Gastroesophageal sphincter (tissue), 4 donors: ENCODE measurements around the gene PDE2A. TPM values are rescaled to one million over a fixed set of nuclear protein-coding genes. Genes with fewer than 3 reads are reported as not detected.
A peak's percentile ranks its signal among the peaks of the same experiment; 100 is the strongest.

Experiments
- ATAC-seq: fragments of 150-250 bp; one replicate; pipeline ENCODE4 v1.9.1; 2016; ENCODE audit warnings: mild to moderate bottlenecking, moderate library complexity
- H3K27ac ChIP-seq, 4 donors: fragments of 200-600 bp; sonication (generic) in 3 of 4; 1 replicate in 3 of 4; 2 replicates in 1 of 4; pipeline ENCODE4 v1.5.1; 2016 to 2019
- H3K27me3 ChIP-seq: fragments of 200-600 bp; sonication (generic); one replicate; pipeline ENCODE4 v1.5.1; 2019
- H3K36me3 ChIP-seq, 2 donors: fragments of 200-600 bp; sonication (generic); one replicate each; pipeline ENCODE4 v1.5.1; 2019; ENCODE audit warnings: control low read depth in 1 of 2
- H3K4me1 ChIP-seq, 3 donors: fragments of 200-600 bp; sonication (generic); 1 replicate in 2 of 3; 2 replicates in 1 of 3; pipeline ENCODE4 v1.5.1; 2016 to 2019; ENCODE audit warnings: control low read depth in 2 of 3
- H3K4me3 ChIP-seq, 2 donors: fragments of 200-600 bp; sonication (generic); one replicate each; pipeline ENCODE4 v1.5.1; 2019; ENCODE audit warnings: mild to moderate bottlenecking in 1 of 2, moderate library complexity in 1 of 2
- H3K9me3 ChIP-seq, 3 donors: fragments of 200-600 bp; sonication (generic); one replicate each; pipeline ENCODE4 v1.5.1; 2017 to 2019; ENCODE audit warnings: control low read depth in 2 of 3
- CTCF ChIP-seq, 4 experiments: fragments of 200-600 bp in 2 of 4; fragments of 450-650 bp in 2 of 4; sonication (generic) in 1 of 4; IDR thresholded peaks; one replicate each; pipeline ENCODE4 v1.5.1; 2017 to 2019; ENCODE audit warnings: antibody characterized with exemption in 4 of 4, mild to moderate bottlenecking in 2 of 4, moderate library complexity in 2 of 4
- EP300 ChIP-seq: sonication (generic); formaldehyde crosslinking; IDR thresholded peaks from one replicate; pipeline ENCODE4 v1.6.1; 2017; ENCODE audit warnings: antibody characterized with exemption, mild to moderate bottlenecking
- POLR2A ChIP-seq, 2 donors: fragments of 450-650 bp; IDR thresholded peaks; one replicate each; pipeline ENCODE4 v1.6.1; 2017; ENCODE audit warnings: antibody characterized with exemption in 2 of 2, mild to moderate bottlenecking in 2 of 2, moderate library complexity in 1 of 2
- POLR2AphosphoS5 ChIP-seq: sonication (generic); formaldehyde crosslinking; IDR thresholded peaks from one replicate; pipeline ENCODE4 v1.6.1; 2017; ENCODE audit warnings: antibody characterized with exemption
- WGBS, 2 donors: methylation state at CpG; one replicate each; pipeline ENCODE4 v1.1.5; 2018; ENCODE audit warnings: low coverage in 1 of 2; 5-methylcytosine and 5-hydroxymethylcytosine counted together
- total RNA-seq, 4 donors: library from RNA; depleted of rRNA; stranded (reverse); fragments of >200 nt; gene quantifications; one replicate each; pipeline ENCODE4 v1.1.0, GENCODE V29; 2016

PDE2A gene
- total RNA-seq, 4 donors from 2014 or later: 31.6 to 54.2 (median 35.4) TPM

DNA sequence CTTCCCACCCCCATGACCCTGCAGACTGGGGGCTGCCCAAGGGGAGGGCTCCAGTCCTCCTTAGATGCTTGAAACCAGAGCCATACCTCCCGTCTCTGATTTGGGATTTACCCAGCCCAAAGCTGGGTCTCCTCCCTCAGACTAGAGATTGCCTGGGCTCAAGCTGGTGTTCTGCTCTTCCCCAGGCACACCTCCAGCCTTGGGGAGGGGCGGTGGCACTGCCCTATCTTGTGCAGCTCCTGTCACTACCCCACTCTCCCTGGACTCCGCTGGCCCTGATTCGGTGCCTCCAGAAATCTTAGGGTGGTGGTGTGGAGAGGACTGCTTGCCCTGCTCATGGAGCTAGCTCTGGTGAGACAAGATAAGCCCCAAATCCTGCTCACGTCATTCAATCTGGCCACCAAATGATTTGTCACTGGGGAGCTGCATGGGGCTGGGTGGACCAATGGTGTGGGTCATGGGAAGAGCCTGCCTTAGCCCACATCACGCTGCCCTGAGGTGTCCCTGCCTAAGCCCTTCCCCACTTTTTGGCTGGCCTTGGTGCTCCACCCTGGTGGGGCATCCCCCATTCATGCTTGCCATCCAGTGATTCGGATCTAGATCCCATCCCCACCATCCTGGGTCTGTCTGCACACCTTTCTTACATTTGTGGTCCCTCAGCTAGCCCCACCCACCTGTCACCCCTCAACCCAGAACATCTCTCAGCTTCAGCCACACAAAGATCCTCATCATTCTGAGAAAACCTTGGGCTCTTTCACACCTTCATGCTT, 87.7 kb downstream of the PDE2A start:
- 82 to 100% methylated on average over 1 to 3 of the region's 7 CpGs for WGBS, 2 donors
- Histone ChIP-seq H3K9me3 (no peaks in the 10 kb centered on the region), H3K27ac (no peak overlapping the region), H3K36me3 (peaks cover 0 to 58% of the 10 kb centered on the region in 2 donors), H3K4me3 (no peak overlapping the region), H3K27me3 (peaks cover 44% of the 10 kb centered on the region), H3K4me1 (peaks cover 0 to 33% (median 9%) of the 10 kb centered on the region in 3 donors)
- no peak for ATAC-seq
- TF ChIP-seq POLR2A (IDR thresholded peaks at IDR 0.05): no peak
- no peak for TF ChIP-seq CTCF (IDR thresholded peaks at IDR 0.05)
- no peak for TF ChIP-seq POLR2AphosphoS5

GRCh38 chr11:72585762-72586311, 88.4 kb downstream of the PDE2A start:
- no peak overlapping the region for H3K4me3 ChIP-seq
- peak in 3 of 4 experiments; percentile 91 to 96 (median 95) for TF ChIP-seq CTCF (IDR thresholded peaks at IDR 0.05)
- no peak for TF ChIP-seq EP300
- no peak for TF ChIP-seq POLR2A (IDR thresholded peaks at IDR 0.05)
- no peak for TF ChIP-seq POLR2AphosphoS5
- no peaks in the 10 kb centered on the region for H3K9me3 ChIP-seq
- ATAC-seq: peak; percentile 57
- peaks cover 0 to 33% (median 9%) of the 10 kb centered on the region in 3 donors for H3K4me1 ChIP-seq
- 7 to 17% methylated on average over 3 to 8 of the region's 15 CpGs for WGBS, 2 donors
- H3K27me3 ChIP-seq: peaks cover 38% of the 10 kb centered on the region
- H3K36me3 ChIP-seq: peaks cover 0 to 65% of the 10 kb centered on the region in 2 donors
- H3K27ac ChIP-seq: no peak overlapping the region

GRCh38 chr11:72584939-72585597, 89.2 kb downstream of the PDE2A start:
- peak overlapping the region in 1 of 2 donors; percentile 27 for H3K4me3 ChIP-seq
- TF ChIP-seq EP300 (no peak), POLR2AphosphoS5 (no peak), CTCF (IDR thresholded peaks at IDR 0.05) (no peak), POLR2A (IDR thresholded peaks at IDR 0.05) (no peak)

DNA sequence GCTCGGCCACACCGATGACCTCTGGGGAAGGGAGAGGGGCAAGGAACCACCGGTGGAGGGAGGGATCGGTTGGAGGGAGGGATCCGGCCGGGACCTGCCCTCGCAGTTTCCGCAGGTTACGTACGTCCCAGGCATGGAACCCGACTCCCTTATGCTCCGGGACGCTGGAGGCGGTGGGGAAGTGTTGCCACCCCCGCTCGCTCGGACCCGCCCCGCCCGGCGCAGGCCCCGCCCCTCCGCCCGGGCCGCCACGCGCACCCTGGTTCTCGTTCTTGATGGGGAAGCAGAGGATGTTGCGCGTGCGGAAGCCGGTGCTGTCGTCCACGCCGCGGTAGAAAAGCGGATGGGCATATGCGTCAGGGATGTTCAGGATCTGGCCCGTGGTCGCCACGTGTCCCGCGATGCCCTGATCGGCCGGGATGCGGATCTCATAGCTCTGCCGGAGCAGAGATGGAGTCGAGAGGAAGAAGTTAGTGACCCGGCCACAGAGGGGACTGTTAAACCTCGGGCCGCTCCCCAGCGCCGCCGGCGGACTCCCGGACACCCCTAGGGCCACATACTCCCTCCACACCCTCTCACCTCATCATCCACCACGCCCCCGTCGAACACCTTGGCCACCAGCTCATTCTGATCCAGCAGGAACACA, 89.8 kb downstream of the PDE2A start:
- Histone ChIP-seq H3K27me3 (peaks cover 24% of the 10 kb centered on the region), H3K27ac (no peak overlapping the region), H3K4me1 (peaks cover 0 to 21% (median 3%) of the 10 kb centered on the region in 3 donors), H3K36me3 (peaks cover 0 to 74% of the 10 kb centered on the region in 2 donors), H3K9me3 (no peaks in the 10 kb centered on the region), H3K4me3 (peak overlapping the region in 1 of 2 donors; percentile 27)
- TF ChIP-seq EP300 (no peak), POLR2A (IDR thresholded peaks at IDR 0.05) (no peak)
- WGBS, 2 donors: 20% methylated on average over 20 of the region's 59 CpGs; no CpG with 5 or more reads in 1 of the 2 donors
- peak; percentile 35 for ATAC-seq

More at GRCh38 chr11:72584939-72585597, 89.2 kb downstream of the PDE2A start:
- no peaks in the 10 kb centered on the region for H3K9me3 ChIP-seq
- WGBS, 2 donors: 0 to 48% methylated on average over 1 to 4 of the region's 12 CpGs
- H3K27me3 ChIP-seq: peaks cover 30% of the 10 kb centered on the region
- ATAC-seq: no peak
- H3K27ac ChIP-seq: no peak overlapping the region
- H3K36me3 ChIP-seq: peaks cover 0 to 68% of the 10 kb centered on the region in 2 donors
- peaks cover 0 to 26% (median 5%) of the 10 kb centered on the region in 3 donors for H3K4me1 ChIP-seq
